ENCODE results near the gene CAP2.
"Not testable (repeated sequence)": the region's sequence is repeated elsewhere in the genome, so short reads cannot be mapped to it uniquely, and the experiment has no call there.

Gene CAP2

DNA sequence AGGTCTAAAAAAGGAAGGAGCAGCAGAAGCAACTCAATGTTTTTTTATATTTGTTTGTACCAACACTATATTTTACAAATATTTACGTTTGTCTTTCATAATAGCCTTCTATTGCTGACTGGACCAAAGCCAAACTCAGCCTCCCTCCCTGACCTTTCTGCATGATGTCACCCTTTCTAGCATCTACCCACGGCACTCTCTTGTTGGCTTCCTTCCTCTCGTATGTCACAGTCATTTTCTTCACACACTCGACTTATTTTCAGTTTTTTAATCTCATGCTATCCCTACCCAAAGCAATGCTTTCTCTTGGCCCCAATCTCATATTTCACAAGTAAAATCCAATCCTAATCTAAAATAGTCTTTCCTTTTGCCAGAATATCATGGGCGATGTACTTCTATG is 190.4 kb downstream of the CAP2 start:
- no peak for DNase-seq (ENCODE audit: low read depth, low spot score)
- H3K9me3 ChIP-seq (ENCODE audit: low read depth, low read length), result no peaks in the 10 kb centered on the region
- no peak overlapping the region for H3K27ac ChIP-seq
- H3K4me3 ChIP-seq, result no peak overlapping the region; the same call in 1 of the 2 replicates
- TF ChIP-seq POLR2AphosphoS5 (IDR thresholded peaks at IDR 0.05; ENCODE audit: borderline replicate concordance, low read depth, low read length) (no peak), EZH2 (IDR thresholded peaks at IDR 0.05) (no peak), FOXP2 (optimal IDR thresholded peaks at IDR 0.05; ENCODE audit: control extremely low read depth, extremely low read length, insufficient read depth) (no peak)
- H3K36me3 ChIP-seq (ENCODE audit: insufficient read depth, low read length), result no peaks in the 10 kb centered on the region
- H3K9ac ChIP-seq (ENCODE audit: insufficient read length), result no peak overlapping the region

DNA sequence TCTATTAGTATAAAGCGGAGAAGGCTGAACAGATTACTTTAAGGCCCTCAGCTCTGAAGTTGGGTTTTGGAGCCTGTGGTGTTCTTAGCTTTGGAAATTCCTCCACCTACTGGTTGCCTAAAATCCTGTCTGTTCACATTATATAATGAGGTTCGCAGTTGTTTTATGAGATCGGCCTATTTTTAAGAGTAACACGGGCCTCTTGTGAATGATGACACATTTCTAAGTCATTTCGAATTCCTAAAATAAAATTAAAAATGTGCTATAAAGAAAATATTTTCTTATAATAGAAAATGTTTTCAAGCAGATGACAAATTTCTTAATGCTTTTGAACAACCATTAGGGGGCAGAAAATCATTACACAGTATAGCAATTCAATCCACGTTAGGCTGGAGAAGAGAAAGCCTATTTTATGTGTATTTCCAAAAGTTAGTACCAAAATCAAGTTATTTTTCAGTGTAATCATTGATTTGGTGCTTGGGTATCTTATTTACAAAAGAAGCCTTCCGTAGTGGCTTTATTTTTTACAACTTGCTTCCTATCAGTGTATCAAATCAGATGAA is 190.9 kb downstream of the CAP2 start:
- no peak overlapping the region for H3K9ac ChIP-seq (ENCODE audit: insufficient read length)
- no peak overlapping the region for H3K27ac ChIP-seq
- no peaks in the 10 kb centered on the region for H3K36me3 ChIP-seq (ENCODE audit: insufficient read depth, low read length)
- peak; percentile 74 for DNase-seq (ENCODE audit: low read depth, low spot score)
- no peaks in the 10 kb centered on the region for H3K9me3 ChIP-seq (ENCODE audit: low read depth, low read length)
- peak overlapping the region; percentile 12; the same call in 1 of the 2 replicates for H3K4me3 ChIP-seq
- TF ChIP-seq FOXP2 (optimal IDR thresholded peaks at IDR 0.05; ENCODE audit: control extremely low read depth, extremely low read length, insufficient read depth), result no peak
- no peak for TF ChIP-seq POLR2AphosphoS5 (IDR thresholded peaks at IDR 0.05; ENCODE audit: borderline replicate concordance, low read depth, low read length)
- no peak for TF ChIP-seq EZH2 (IDR thresholded peaks at IDR 0.05)

DNA sequence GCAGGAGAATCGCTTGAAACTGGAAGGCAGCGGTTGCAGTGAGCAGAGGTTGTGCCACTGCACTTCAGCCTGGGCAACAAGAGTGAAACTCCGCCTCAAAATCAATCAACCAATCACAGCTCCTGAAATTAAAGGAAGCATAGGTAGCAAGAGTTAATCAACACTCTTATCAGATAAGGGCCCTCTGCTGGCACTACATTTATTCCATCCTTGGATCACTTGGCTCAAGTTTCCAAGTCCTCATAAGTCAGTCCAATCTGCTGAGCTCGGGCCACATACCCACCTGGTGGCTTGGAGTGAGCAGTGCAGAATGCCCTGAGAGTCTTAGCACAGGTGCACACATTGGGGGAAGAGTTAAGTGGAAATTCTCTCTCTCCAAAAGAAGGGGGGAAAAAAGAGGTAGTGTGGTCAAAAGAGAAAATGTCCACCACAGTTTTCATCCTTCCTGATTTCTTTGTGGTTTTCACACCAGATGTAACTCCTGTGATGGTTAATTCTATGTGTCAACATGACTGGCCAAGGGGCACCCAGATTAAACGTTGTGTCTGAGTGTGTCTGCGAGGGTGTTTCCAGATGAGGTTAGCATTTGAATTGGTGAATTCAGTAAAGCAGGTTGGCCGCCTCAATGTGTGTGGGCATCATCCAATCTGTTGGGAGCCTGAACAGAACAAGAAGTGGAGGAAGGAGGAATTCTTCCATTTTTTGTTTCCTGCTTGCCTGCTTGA is 192.5 kb downstream of the CAP2 start:
- TF ChIP-seq POLR2AphosphoS5 (IDR thresholded peaks at IDR 0.05; ENCODE audit: borderline replicate concordance, low read depth, low read length), result no peak
- TF ChIP-seq EZH2 (IDR thresholded peaks at IDR 0.05), result no peak
- H3K27ac ChIP-seq, result no peak overlapping the region
- DNase-seq (ENCODE audit: low read depth, low spot score), result no peak
- H3K36me3 ChIP-seq (ENCODE audit: insufficient read depth, low read length), result no peaks in the 10 kb centered on the region
- H3K9ac ChIP-seq (ENCODE audit: insufficient read length), result no peak overlapping the region
- H3K4me3 ChIP-seq, result no peak overlapping the region
- no peaks in the 10 kb centered on the region for H3K9me3 ChIP-seq (ENCODE audit: low read depth, low read length)

DNA sequence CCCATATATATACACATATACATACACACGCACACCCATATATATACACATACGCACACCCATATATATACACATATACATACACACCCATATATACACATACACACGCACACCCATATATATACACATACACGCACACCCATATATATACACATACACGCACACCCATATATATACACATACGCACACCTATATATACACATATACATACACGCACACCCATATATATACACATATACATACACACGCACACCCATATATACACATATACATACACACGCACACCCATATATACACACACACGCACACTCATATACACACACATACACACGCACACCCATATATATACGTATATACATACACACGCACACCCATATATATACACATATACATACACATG is 193.2 kb downstream of the CAP2 start:
- H3K36me3 ChIP-seq (ENCODE audit: insufficient read depth, low read length); H3K9me3 ChIP-seq (ENCODE audit: low read depth, low read length); DNase-seq (ENCODE audit: low read depth, low spot score); H3K9ac ChIP-seq (ENCODE audit: insufficient read length); H3K27ac ChIP-seq; H3K4me3 ChIP-seq: not testable (repeated sequence)

DNA sequence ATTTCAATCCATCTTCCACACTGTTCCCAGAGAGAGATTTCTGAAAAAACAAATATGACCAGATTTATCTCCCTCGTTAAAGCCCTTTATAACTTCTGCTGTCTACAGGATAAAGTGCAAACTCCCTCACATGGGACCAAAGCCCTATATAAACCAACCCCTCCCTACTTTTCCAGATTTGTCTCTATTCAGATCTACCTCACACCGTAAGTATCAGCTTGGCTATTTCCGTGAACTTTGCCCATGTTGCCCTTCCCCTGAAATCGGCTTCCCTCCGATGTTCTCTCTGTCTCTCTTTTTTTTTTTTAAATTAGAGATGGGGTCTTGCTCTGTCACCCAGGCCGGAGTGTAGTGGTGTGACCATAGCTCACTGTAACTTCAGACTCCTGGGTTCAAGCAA is 194.6 kb downstream of the CAP2 start:
- Histone ChIP-seq H3K27ac (no peak overlapping the region), H3K9ac (ENCODE audit: insufficient read length) (no peak overlapping the region), H3K9me3 (ENCODE audit: low read depth, low read length) (no peaks in the 10 kb centered on the region), H3K36me3 (ENCODE audit: insufficient read depth, low read length) (no peaks in the 10 kb centered on the region), H3K4me3 (no peak overlapping the region)
- no peak for DNase-seq (ENCODE audit: low read depth, low spot score)
- TF ChIP-seq EZH2 (IDR thresholded peaks at IDR 0.05) (no peak), FOXP2 (optimal IDR thresholded peaks at IDR 0.05; ENCODE audit: control extremely low read depth, extremely low read length, insufficient read depth) (no peak), POLR2AphosphoS5 (IDR thresholded peaks at IDR 0.05; ENCODE audit: borderline replicate concordance, low read depth, low read length) (no peak)

GRCh38 chr6:17589406-17590096 is 196.2 kb downstream of the CAP2 start:
- Histone ChIP-seq H3K9ac (ENCODE audit: insufficient read length) (no peak overlapping the region), H3K27ac (no peak overlapping the region), H3K4me3 (no peak overlapping the region), H3K9me3 (ENCODE audit: low read depth, low read length) (no peaks in the 10 kb centered on the region), H3K36me3 (ENCODE audit: insufficient read depth, low read length) (no peaks in the 10 kb centered on the region)
- TF ChIP-seq EZH2 (IDR thresholded peaks at IDR 0.05) (no peak), FOXP2 (optimal IDR thresholded peaks at IDR 0.05; ENCODE audit: control extremely low read depth, extremely low read length, insufficient read depth) (no peak), POLR2AphosphoS5 (IDR thresholded peaks at IDR 0.05; ENCODE audit: borderline replicate concordance, low read depth, low read length) (no peak)
- DNase-seq (ENCODE audit: low read depth, low spot score), result no peak

GRCh38 chr6:17591287-17591686 is 197.9 kb downstream of the CAP2 start:
- no peak overlapping the region for H3K4me3 ChIP-seq
- no peak for TF ChIP-seq EZH2 (IDR thresholded peaks at IDR 0.05)
- no peak for TF ChIP-seq FOXP2 (optimal IDR thresholded peaks at IDR 0.05; ENCODE audit: control extremely low read depth, extremely low read length, insufficient read depth)
- no peak for TF ChIP-seq POLR2AphosphoS5 (IDR thresholded peaks at IDR 0.05; ENCODE audit: borderline replicate concordance, low read depth, low read length)
- no peaks in the 10 kb centered on the region for H3K9me3 ChIP-seq (ENCODE audit: low read depth, low read length)
- H3K36me3 ChIP-seq (ENCODE audit: insufficient read depth, low read length), result no peaks in the 10 kb centered on the region
- DNase-seq (ENCODE audit: low read depth, low spot score), result no peak
- no peak overlapping the region for H3K27ac ChIP-seq
- H3K9ac ChIP-seq (ENCODE audit: insufficient read length), result no peak overlapping the region

DNA sequence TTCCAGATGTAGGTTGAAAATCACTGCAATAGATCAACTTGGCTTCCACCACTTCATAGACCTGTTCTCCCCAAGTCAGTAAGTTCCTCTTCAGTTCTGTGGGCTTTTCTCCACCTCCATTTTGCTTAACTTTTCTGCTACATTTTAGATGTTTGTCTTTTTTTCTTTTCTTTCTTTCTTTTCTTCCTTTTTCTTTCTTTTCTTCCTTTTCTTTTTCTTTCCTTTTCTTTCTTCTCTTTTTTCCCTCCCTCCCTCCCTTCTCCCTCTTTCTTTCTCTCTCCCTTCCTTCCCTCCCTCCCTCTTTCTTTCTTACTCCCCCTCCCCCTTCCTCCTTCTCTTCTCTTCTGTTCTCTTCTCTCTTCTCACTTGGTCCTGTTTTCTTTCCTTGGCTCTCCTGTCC is 199.9 kb downstream of the CAP2 start:
- no peak overlapping the region for H3K27ac ChIP-seq
- TF ChIP-seq POLR2AphosphoS5 (IDR thresholded peaks at IDR 0.05; ENCODE audit: borderline replicate concordance, low read depth, low read length), result no peak
- TF ChIP-seq FOXP2 (optimal IDR thresholded peaks at IDR 0.05; ENCODE audit: control extremely low read depth, extremely low read length, insufficient read depth), result no peak
- no peak for TF ChIP-seq EZH2 (IDR thresholded peaks at IDR 0.05)
- H3K9ac ChIP-seq (ENCODE audit: insufficient read length), result no peak overlapping the region
- no peak for DNase-seq (ENCODE audit: low read depth, low spot score)
- H3K4me3 ChIP-seq, result no peak overlapping the region
- H3K36me3 ChIP-seq (ENCODE audit: insufficient read depth, low read length), result no peaks in the 10 kb centered on the region
- no peaks in the 10 kb centered on the region for H3K9me3 ChIP-seq (ENCODE audit: low read depth, low read length)

Measured in SK-N-MC (cell line).